HepG2 (cell line): ENCODE results near the gene IFI35. TPM values are rescaled to one million over a fixed set of nuclear protein-coding genes. Genes with fewer than 3 reads are reported as not detected.

Experiments
- FOXC1 ChIP-seq: sonication (generic); formaldehyde crosslinking; IDR thresholded peaks from 2 replicates; pipeline ENCODE4 v1.8.0; 2022; ENCODE audit warnings: mild to moderate bottlenecking, missing genetic modification reagents, borderline replicate concordance
- HES4 ChIP-seq: sonication (generic); formaldehyde crosslinking; IDR thresholded peaks from 2 replicates; pipeline ENCODE4 v1.9.0; 2021; ENCODE audit warnings: mild to moderate bottlenecking, missing genetic modification reagents, borderline replicate concordance
- HOXA7 ChIP-seq: sonication (generic); formaldehyde crosslinking; IDR thresholded peaks from 2 replicates; pipeline ENCODE4 v1.8.1; 2022; ENCODE audit warnings: mild to moderate bottlenecking, missing genetic modification reagents, moderate library complexity
- IKZF4 ChIP-seq: sonication (generic); formaldehyde crosslinking; IDR thresholded peaks from 2 replicates; pipeline ENCODE4 v1.5.1; 2020; ENCODE audit warnings: borderline replicate concordance, mild to moderate bottlenecking, low read depth, missing genetic modification reagents; ENCODE audit errors: not compliant biosample characterization
- NRL ChIP-seq: sonication (generic); formaldehyde crosslinking; IDR thresholded peaks from 2 replicates; pipeline ENCODE4 v1.5.0; 2020; ENCODE audit warnings: missing genetic modification reagents, mild to moderate bottlenecking, moderate library complexity, borderline replicate concordance
- RARA ChIP-seq: IDR thresholded peaks from 2 replicates; pipeline ENCODE4 v1.6.1; 2016; ENCODE audit warnings: missing genetic modification reagents, missing compliant biosample characterization
- SALL2 ChIP-seq: sonication (generic); formaldehyde crosslinking; IDR thresholded peaks from 2 replicates; pipeline ENCODE4 v1.8.1; 2023; ENCODE audit warnings: mild to moderate bottlenecking, missing genetic modification reagents, inconsistent platforms
- SIN3B ChIP-seq: fragments of 150-350 bp; IDR thresholded peaks from 2 replicates; pipeline ENCODE4 v1.6.1; 2014; ENCODE audit warnings: low read length
- SOX13 ChIP-seq, 3 experiments: fragments of 450-650 bp in 1 of 3; sonication (generic) in 1 of 3; formaldehyde crosslinking in 1 of 3; IDR thresholded peaks in 2 of 3; conservative IDR thresholded peaks in 1 of 3; 2 replicates each; pipeline versions ENCODE4 v1.5.0 to v1.6.1; 2016 to 2020; ENCODE audit warnings: antibody characterized with exemption in 1 of 3, mild to moderate bottlenecking in 1 of 3, missing compliant biosample characterization in 1 of 3, missing genetic modification reagents in 1 of 3, moderate library complexity in 1 of 3
- SRSF1 ChIP-seq: fragments of 200-400 bp; formaldehyde crosslinking; optimal IDR thresholded peaks from 2 replicates; pipeline ENCODE3; 2017; ENCODE audit warnings: mild to moderate bottlenecking, low read depth, low read length, moderate library complexity
- ZNF569 ChIP-seq: sonication (generic); formaldehyde crosslinking; IDR thresholded peaks from 2 replicates; pipeline ENCODE4 v1.5.0; 2020; ENCODE audit warnings: mild to moderate bottlenecking, missing genetic modification reagents, moderate library complexity, borderline replicate concordance
- ZNF674 ChIP-seq: sonication (generic); formaldehyde crosslinking; IDR thresholded peaks from 2 replicates; pipeline ENCODE4 v1.5.0; 2020; ENCODE audit warnings: low read depth, mild to moderate bottlenecking, missing genetic modification reagents
- ZNF746 ChIP-seq: sonication (generic); formaldehyde crosslinking; IDR thresholded peaks from 2 replicates; pipeline ENCODE4 v1.8.0; 2022; ENCODE audit warnings: mild to moderate bottlenecking, missing genetic modification reagents
- ZNF776 ChIP-seq: sonication (generic); formaldehyde crosslinking; IDR thresholded peaks from 2 replicates; pipeline ENCODE4 v1.4.0; 2020; ENCODE audit warnings: mild to moderate bottlenecking, missing genetic modification reagents
- polyA plus RNA-seq, 8 experiments: library from polyadenylated mRNA; depleted of rRNA in 3 of 8; stranded (reverse) in 7 of 8; unstranded in 1 of 8; fragments of >200 nt; fragmentation: Illumina TruSeq in 4 of 8; extraction: Trizol in 4 of 8; gene quantifications; 2 replicates each; pipeline versions ENCODE4 v1.2.1 to v1.2.3, GENCODE V29; 2011 to 2016; ENCODE audit warnings: low read depth in 4 of 8, missing spikeins in 1 of 8, mixed read lengths in 1 of 8; ENCODE audit not compliant: insufficient read depth in 1 of 8
- total RNA-seq, 5 experiments: library from RNA; depleted of rRNA; stranded (reverse); fragments of >200 nt; fragmentation: Illumina TruSeq; extraction: Trizol; gene quantifications; 2 replicates each; pipeline ENCODE4 v1.2.3, GENCODE V29; 2016; ENCODE audit warnings: low read depth in 1 of 5
- TF ChIP-seq, protein P1 (sequence below): sonication (generic); formaldehyde crosslinking; IDR thresholded peaks from 2 replicates; pipeline ENCODE4 v1.4.0; 2020; ENCODE audit warnings: missing genetic modification reagents
- TF ChIP-seq, protein P2 (sequence below): sonication (generic); formaldehyde crosslinking; conservative IDR thresholded peaks from 2 replicates; pipeline ENCODE4 v1.8.0; 2022; ENCODE audit warnings: mild to moderate bottlenecking, moderate library complexity, missing genetic modification reagents
- TF ChIP-seq, protein P3 (sequence below): IDR thresholded peaks from 2 replicates; pipeline ENCODE4 v1.6.1; 2012; ENCODE audit warnings: inconsistent platforms
- TF ChIP-seq, protein P4 (sequence below): sonication (generic); formaldehyde crosslinking; IDR thresholded peaks from 2 replicates; pipeline ENCODE4 v1.5.1; 2020; ENCODE audit warnings: mild to moderate bottlenecking, missing genetic modification reagents, moderate library complexity

IFI35 gene
- total and polyA plus RNA-seq, 2 of the 13 experiments (the other 11 are each of a cell fraction or from before 2014, with no cell fraction given) = 28.9 to 38.1 TPM

DNA sequence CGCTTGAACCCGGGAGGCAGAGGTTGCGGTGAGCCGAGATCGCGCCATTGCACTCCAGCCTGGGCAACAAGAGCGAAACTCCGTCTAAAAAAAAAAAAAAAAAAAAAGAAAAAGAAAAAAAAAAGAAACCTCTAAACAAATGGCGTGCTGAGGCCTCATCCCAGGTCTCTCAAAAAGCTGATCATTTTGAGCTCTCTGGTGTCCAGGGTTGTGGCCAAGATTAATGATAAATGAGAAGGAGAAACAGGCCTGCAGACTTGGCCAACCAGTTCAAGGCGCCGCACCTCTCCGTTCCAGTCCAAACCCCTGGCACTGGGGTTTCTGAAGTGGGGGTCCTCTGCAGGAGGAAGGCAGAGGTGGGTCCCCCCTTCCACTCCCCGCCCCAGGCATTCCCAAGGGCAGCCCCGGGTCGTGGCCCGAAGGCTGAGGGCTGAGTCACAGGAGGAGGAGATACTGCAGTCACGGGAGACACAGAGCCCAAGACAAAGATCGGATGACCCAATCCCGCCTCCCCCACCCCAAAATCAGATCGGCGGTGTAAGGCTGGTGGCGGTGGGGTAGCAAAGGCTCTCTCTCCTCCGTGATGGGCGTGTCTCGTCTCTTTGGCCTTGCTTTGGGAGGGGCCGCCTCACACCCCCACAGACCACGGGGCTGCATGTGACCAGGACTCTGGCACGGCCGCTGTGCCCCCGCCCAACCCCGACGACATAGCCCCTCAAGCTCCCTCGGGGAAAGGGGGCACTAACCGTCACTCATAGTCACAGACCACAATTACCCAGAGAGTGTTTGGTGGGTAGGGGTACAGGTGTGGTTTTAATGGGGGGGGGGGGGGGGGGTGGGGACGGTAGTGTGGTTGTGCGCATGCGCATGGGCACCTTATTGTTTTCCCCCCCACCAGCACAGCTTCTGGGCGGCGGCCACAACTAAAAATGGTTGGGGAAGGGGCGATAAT is 14.5 kb downstream of the IFI35 start (continued):
- TF ChIP-seq SRSF1 (peak; percentile 97), IKZF4 (peak; percentile 16), SIN3B (0 out of 2 replicates have a peak, but pooled peaks have one; percentile 22), RARA (peak; percentile 46; the same call in 1 of the 2 replicates), ZNF674 (no peak), HES4 (CRISPR knock-in tag) (0 out of 2 replicates have a peak, but pooled peaks have one; percentile 3), ZNF746 (CRISPR knock-in tag) (peak; percentile 51; the same call in 1 of the 2 replicates), HOXA7 (CRISPR knock-in tag) (no peak), SALL2 (CRISPR knock-in tag) (0 out of 2 replicates have a peak, but pooled peaks have one; percentile 26), ZNF569 (no peak), FOXC1 (CRISPR knock-in tag) (0 out of 2 replicates have a peak, but pooled peaks have one; percentile 60), NRL (CRISPR knock-in tag) (no peak), ZNF776 (CRISPR knock-in tag) (0 out of 2 replicates have a peak, but pooled peaks have one; percentile 28), SOX13 (IDR thresholded peaks at IDR 0.05) (no peak), SOX13 (CRISPR knock-in tag; conservative IDR thresholded peaks at IDR 0.05 in 1 of 2, IDR thresholded peaks at IDR 0.05 in 1 of 2) (peak in 1 of 2 experiments; percentile 41; a peak in 1 of 4 replicates)
- TF ChIP-seq, protein P1, sequence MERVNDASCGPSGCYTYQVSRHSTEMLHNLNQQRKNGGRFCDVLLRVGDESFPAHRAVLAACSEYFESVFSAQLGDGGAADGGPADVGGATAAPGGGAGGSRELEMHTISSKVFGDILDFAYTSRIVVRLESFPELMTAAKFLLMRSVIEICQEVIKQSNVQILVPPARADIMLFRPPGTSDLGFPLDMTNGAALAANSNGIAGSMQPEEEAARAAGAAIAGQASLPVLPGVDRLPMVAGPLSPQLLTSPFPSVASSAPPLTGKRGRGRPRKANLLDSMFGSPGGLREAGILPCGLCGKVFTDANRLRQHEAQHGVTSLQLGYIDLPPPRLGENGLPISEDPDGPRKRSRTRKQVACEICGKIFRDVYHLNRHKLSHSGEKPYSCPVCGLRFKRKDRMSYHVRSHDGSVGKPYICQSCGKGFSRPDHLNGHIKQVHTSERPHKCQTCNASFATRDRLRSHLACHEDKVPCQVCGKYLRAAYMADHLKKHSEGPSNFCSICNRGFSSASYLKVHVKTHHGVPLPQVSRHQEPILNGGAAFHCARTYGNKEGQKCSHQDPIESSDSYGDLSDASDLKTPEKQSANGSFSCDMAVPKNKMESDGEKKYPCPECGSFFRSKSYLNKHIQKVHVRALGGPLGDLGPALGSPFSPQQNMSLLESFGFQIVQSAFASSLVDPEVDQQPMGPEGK (CRISPR knock-in tag) = peak; percentile 99
- TF ChIP-seq, protein P2, sequence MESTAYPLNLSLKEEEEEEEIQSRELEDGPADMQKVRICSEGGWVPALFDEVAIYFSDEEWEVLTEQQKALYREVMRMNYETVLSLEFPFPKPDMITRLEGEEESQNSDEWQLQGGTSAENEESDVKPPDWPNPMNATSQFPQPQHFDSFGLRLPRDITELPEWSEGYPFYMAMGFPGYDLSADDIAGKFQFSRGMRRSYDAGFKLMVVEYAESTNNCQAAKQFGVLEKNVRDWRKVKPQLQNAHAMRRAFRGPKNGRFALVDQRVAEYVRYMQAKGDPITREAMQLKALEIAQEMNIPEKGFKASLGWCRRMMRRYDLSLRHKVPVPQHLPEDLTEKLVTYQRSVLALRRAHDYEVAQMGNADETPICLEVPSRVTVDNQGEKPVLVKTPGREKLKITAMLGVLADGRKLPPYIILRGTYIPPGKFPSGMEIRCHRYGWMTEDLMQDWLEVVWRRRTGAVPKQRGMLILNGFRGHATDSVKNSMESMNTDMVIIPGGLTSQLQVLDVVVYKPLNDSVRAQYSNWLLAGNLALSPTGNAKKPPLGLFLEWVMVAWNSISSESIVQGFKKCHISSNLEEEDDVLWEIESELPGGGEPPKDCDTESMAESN (CRISPR knock-in tag) = peak; percentile 66
- TF ChIP-seq, protein P3, sequence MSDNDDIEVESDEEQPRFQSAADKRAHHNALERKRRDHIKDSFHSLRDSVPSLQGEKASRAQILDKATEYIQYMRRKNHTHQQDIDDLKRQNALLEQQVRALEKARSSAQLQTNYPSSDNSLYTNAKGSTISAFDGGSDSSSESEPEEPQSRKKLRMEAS = peak; percentile 64
- TF ChIP-seq, protein P4, sequence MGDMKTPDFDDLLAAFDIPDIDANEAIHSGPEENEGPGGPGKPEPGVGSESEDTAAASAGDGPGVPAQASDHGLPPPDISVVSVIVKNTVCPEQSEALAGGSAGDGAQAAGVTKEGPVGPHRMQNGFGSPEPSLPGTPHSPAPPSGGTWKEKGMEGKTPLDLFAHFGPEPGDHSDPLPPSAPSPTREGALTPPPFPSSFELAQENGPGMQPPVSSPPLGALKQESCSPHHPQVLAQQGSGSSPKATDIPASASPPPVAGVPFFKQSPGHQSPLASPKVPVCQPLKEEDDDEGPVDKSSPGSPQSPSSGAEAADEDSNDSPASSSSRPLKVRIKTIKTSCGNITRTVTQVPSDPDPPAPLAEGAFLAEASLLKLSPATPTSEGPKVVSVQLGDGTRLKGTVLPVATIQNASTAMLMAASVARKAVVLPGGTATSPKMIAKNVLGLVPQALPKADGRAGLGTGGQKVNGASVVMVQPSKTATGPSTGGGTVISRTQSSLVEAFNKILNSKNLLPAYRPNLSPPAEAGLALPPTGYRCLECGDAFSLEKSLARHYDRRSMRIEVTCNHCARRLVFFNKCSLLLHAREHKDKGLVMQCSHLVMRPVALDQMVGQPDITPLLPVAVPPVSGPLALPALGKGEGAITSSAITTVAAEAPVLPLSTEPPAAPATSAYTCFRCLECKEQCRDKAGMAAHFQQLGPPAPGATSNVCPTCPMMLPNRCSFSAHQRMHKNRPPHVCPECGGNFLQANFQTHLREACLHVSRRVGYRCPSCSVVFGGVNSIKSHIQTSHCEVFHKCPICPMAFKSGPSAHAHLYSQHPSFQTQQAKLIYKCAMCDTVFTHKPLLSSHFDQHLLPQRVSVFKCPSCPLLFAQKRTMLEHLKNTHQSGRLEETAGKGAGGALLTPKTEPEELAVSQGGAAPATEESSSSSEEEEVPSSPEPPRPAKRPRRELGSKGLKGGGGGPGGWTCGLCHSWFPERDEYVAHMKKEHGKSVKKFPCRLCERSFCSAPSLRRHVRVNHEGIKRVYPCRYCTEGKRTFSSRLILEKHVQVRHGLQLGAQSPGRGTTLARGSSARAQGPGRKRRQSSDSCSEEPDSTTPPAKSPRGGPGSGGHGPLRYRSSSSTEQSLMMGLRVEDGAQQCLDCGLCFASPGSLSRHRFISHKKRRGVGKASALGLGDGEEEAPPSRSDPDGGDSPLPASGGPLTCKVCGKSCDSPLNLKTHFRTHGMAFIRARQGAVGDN (CRISPR knock-in tag) = peak; percentile 78
